ENCODE data around the gene LRRN4. TPM values are rescaled to one million over a fixed set of nuclear protein-coding genes. Genes with fewer than 3 reads are reported as not detected.

Gene LRRN4
- not detected for total RNA-seq

DNA sequence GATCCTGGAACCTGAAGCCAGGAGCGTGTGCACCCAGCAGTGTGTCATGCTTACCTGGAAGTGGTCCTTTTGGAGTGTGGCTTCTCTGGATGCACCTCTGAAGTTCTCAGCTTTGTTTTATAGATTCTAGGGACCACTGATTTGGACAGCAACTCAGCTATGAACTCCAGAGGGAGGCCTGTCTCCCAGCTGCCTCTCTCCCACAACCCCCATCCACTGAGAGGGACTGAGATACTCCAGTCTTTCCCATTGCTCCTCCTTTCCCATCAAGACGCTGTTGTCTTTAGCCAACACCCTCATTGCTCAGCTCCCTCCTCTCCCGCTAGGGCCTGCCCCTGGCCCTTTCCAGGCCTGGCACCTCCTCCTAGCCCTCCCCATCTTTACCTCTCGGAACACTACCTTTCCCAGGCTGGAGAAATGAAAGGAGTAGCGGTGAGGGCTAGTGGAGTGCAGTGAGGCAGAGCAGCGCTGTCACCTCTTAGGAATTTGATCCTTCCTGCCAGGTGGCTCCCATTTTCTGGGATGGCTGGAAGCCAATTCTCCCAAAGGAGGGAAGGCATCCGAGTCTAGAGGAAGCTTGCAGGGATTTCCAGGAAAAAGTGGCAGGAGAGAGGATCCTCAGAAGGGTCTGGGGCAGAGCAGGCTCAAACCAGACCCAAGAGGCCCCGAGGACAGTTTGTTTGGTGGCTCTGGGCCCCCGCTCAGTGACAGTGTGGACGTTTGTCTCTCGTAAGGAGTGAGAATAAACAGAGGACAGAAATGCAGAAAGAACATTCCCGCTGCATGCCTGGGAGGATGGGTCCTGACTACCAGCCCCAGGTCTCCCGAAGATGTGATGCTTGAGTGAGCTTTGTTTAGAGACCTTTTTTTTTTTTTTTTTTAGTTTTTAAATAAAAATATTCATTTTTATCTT is at the start of gene LRRN4:
LRRN4 (minus strand) TSS at position 285 of the 913 bp plus-strand sequence. CDS start 1,261 bp downstream, outside the sequence.

Other genes starting within 250 kb of the LRRN4 start
- 30.6 TPM for gene CHGB, start 142.6 kb downstream of the LRRN4 start, total RNA-seq
- gene TRMT6, start 103.5 kb downstream of the LRRN4 start, total RNA-seq, result 9.1 TPM
- 14.3 TPM for gene MCM8, start 103.4 kb downstream of the LRRN4 start, total RNA-seq
- gene CRLS1, start 47.9 kb downstream of the LRRN4 start, total RNA-seq, result 31.7 TPM
- 1.0 TPM for gene FERMT1, start 69.0 kb upstream of the LRRN4 start, total RNA-seq

Measured in camera-type eye (tissue), 1 donor.